Activated T-helper 1 cell treated with anti-CD3 and anti-CD28 coated beads, Interleukin-12 subunit alpha, Interleukin-12 subunit beta, Interleukin-2, Interleukin-4 antibody, amounts not matched to agents 30 ng/mL and 10 ng/mL and 1 ng/mL, durations not matched to agents 14 hours and 24 hours and 36 hours (primary cell): Measurements from ENCODE around the gene CMYA5. TPM values are rescaled to one million over a fixed set of nuclear protein-coding genes. Genes with fewer than 3 reads are reported as not detected.

Experiments used
- DNase-seq: peaks from one replicate; pipeline ENCODE4 v3.0.0; 2021; ENCODE audit warnings: low spot score
- H3K27ac Mint-ChIP-seq: one replicate; pipeline ENCODE4 v1.8.0; 2021; ENCODE audit warnings: mild to moderate bottlenecking, mixed read lengths
- H3K27me3 Mint-ChIP-seq: one replicate; pipeline ENCODE4 v1.8.0; 2022; ENCODE audit warnings: mild to moderate bottlenecking, moderate library complexity, mixed read lengths; ENCODE audit not compliant: insufficient read depth
- H3K36me3 Mint-ChIP-seq: one replicate; pipeline ENCODE4 v1.8.0; 2021; ENCODE audit warnings: low read depth, mixed read lengths
- H3K4me1 Mint-ChIP-seq: one replicate; pipeline ENCODE4 v1.8.0; 2021; ENCODE audit warnings: low read depth, mixed read lengths
- H3K4me3 Mint-ChIP-seq: one replicate; pipeline ENCODE4 v1.8.0; 2021; ENCODE audit warnings: mild to moderate bottlenecking, moderate library complexity, mixed read lengths
- H3K9me3 Mint-ChIP-seq: one replicate; pipeline ENCODE4 v1.8.0; 2021; ENCODE audit warnings: mixed read lengths
- intact Hi-C: fragments of 100-400 bp; cut with micrococcal nuclease; formaldehyde crosslinking; loops from one replicate; pipeline ENCODE4 v1.15.1; 2024
- total RNA-seq: library from RNA; stranded (reverse); gene quantifications from 2 replicates; pipeline ENCODE4 v1.2.3, GENCODE V29; 2022

CMYA5 gene
- total RNA-seq, 1 donor from 2014 or later: 0.10 TPM

GRCh38 chr5:79794347-79794746 lies 104.7 kb downstream of the CMYA5 start:
- no peak overlapping the region for H3K27ac Mint-ChIP-seq
- no peak overlapping the region for H3K4me3 Mint-ChIP-seq
- H3K36me3 Mint-ChIP-seq: peaks cover 2% of the 10 kb centered on the region
- no peaks in the 10 kb centered on the region for H3K4me1 Mint-ChIP-seq
- H3K27me3 Mint-ChIP-seq: peaks cover 3% of the 10 kb centered on the region
- intact Hi-C loops: no loop called here
- H3K9me3 Mint-ChIP-seq: no peaks in the 10 kb centered on the region
- DNase-seq: no peak

- Mint-ChIP-seq H3K4me3 (no peak overlapping the region), H3K9me3 (no peaks in the 10 kb centered on the region), H3K4me1 (peaks cover under 1% of the 10 kb centered on the region), H3K36me3 (peaks cover 2% of the 10 kb centered on the region), H3K27ac (no peak overlapping the region), H3K27me3 (peaks cover 3% of the 10 kb centered on the region)
- intact Hi-C loops: no loop called here
- DNase-seq: no peak
Measured at GRCh38 chr5:79795764-79796398, 106.2 kb downstream of the CMYA5 start.

DNA sequence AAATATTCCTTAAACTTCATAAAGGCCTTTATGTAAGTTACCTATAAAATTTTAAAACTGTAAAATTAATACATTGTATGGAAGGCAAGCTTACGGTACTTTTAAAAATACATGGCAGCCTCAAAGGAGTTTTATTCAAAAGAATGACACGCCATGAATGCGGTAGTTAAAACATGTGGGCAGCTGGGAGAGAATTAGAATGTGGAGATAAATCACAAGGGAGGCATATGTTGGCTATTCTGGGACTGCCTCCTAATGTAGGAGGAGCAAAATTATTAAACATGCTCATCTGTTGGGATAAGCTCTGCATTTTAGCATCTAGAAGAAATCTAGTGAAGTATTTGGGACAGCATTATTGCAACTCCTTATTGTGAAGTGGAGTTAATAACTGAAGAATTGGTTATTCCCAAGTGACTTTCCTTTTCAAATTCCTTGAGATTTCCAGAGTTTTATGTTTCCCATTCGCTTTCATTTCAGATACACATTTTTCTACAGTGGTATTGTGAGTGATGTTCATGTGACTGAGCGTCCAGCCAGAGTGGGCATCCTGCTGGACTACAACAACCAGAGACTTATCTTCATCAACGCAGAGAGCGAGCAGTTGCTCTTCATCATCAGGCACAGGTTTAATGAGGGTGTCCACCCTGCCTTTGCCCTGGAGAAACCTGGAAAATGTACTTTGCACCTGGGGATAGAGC lies 109.4 kb downstream of the CMYA5 start:
- intact Hi-C loops: no loop called here
- DNase-seq: no peak
- H3K4me1 Mint-ChIP-seq: peaks cover 18% of the 10 kb centered on the region
- H3K4me3 Mint-ChIP-seq: no peak overlapping the region
- H3K27ac Mint-ChIP-seq: no peak overlapping the region
- H3K27me3 Mint-ChIP-seq: no peaks in the 10 kb centered on the region
- H3K9me3 Mint-ChIP-seq: no peaks in the 10 kb centered on the region
- H3K36me3 Mint-ChIP-seq: peaks cover 9% of the 10 kb centered on the region

DNA sequence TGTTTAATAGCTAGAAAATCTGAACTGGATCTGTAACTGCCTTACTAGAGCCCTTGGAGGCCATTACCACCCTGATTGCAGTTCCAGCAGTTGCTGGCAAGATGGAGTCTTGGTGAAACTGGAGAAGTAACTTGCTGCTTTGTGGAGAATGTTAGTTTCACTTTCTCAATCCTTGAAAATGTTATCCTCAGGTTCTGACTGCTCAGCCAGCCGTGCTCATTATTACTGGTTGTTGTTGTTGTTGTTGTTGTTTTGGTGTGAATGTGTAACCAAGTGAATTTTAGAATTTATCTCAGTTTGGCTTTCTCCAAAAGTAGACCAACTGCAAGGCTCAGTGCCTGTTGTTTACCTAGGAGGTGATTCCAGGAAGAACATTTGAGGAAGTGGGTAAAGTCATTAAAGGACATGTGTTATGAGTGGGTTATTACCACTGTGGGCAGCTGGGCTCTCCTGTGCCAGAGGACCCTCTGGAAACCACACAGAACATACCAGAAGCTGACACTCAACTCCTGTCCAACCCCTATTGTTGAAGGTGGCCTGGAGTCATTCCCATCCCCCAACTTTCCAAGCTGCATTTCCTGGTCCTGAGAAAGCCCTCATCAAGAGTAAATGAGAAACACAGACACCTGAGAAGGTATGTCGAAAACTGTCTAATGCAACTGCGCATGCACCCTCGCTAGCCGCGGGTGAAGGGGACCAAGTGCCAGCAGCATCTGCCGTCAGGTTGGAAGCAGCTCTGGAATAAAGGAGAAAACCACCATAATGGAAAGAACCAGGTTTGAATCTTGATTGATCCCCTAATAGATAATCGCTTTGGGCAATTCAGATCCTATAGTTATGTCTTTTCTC lies 111.6 kb downstream of the CMYA5 start:
- intact Hi-C loops: loop anchor here (5.0 kb wide), 1 partner anchor 46 kb away; no protein-coding TSS in a partner anchor
- H3K4me1 Mint-ChIP-seq: peaks cover 19% of the 10 kb centered on the region
- no peaks in the 10 kb centered on the region for H3K9me3 Mint-ChIP-seq
- H3K4me3 Mint-ChIP-seq: no peak overlapping the region
- DNase-seq: no peak
- H3K27me3 Mint-ChIP-seq: no peaks in the 10 kb centered on the region
- H3K36me3 Mint-ChIP-seq: peaks cover 9% of the 10 kb centered on the region
- peak overlapping the region; percentile 42 for H3K27ac Mint-ChIP-seq

DNA sequence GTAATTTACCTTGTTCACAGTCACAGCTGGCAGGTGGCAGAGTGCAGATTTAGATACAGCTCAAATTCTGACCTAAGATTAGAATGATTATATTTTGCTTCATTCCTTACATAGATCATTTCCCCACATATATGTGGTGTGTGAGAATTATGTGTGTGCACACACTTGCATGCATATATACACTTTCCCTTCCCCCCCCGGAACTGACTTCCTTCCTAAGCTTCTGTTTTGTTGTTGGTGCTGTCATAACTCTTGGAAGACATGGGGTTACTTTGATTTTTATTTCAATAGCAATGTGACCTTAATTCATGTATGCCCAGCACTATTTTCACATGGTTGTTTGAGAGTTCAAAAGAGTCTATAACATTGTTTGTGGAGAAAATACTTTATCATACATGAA lies 112.8 kb downstream of the CMYA5 start:
- Mint-ChIP-seq H3K27me3 (no peaks in the 10 kb centered on the region), H3K27ac (peak overlapping the region; percentile 51), H3K9me3 (no peaks in the 10 kb centered on the region), H3K4me1 (peaks cover 28% of the 10 kb centered on the region), H3K4me3 (peak overlapping the region; percentile 51), H3K36me3 (peaks cover 6% of the 10 kb centered on the region)
- DNase-seq: peak; percentile 7
- intact Hi-C loops: loop anchor here (5.0 kb wide), 1 partner anchor 45 kb away; no protein-coding TSS in a partner anchor

DNA sequence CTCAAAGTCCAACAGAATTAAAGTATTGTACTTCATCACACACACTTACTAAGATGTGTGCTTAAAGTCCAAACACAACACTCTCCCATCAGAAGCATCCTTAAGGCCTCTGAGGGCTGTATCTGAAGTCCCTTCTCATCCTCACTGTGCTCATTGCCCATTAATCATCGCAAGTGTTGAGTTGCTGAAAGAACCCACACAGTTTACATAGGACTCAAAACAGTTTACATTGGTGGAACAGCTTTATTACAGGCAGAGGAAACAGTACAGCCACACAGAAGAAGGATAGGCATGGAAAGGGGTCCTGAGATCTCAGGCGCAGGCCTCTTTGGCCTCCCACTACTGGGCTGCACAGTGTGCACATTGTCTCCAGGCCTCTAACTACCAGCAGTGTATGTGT lies 113.4 kb downstream of the CMYA5 start:
- Mint-ChIP-seq H3K36me3 (peaks cover 6% of the 10 kb centered on the region), H3K27ac (no peak overlapping the region), H3K27me3 (no peaks in the 10 kb centered on the region), H3K9me3 (no peaks in the 10 kb centered on the region), H3K4me1 (peaks cover 28% of the 10 kb centered on the region), H3K4me3 (no peak overlapping the region)
- DNase-seq: no peak
- intact Hi-C loops: loop anchor here (5.0 kb wide), 1 partner anchor 44 kb away; no protein-coding TSS in a partner anchor

DNA sequence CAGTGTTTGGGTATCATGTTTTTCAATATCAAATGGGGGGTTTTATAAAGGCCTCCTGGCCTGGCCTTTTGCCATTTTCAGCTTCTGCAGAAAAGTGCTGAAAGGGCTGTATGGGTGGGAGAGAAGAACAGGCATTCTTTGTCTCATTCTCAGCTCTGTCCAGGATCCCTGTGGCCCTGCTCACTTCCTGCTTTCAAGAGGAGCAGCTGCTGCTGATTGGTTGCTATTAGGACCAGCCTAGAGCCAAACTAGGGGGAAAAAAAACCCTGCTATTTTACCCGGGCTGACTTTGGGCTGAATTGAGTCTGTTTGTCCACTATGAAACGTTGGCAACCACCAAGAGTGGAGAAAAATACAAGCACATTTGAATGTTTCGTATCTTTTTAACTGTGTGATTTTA lies 117.1 kb downstream of the CMYA5 start:
- intact Hi-C loops: no loop called here
- no peak overlapping the region for H3K4me3 Mint-ChIP-seq
- H3K36me3 Mint-ChIP-seq: peaks cover 4% of the 10 kb centered on the region

DNA sequence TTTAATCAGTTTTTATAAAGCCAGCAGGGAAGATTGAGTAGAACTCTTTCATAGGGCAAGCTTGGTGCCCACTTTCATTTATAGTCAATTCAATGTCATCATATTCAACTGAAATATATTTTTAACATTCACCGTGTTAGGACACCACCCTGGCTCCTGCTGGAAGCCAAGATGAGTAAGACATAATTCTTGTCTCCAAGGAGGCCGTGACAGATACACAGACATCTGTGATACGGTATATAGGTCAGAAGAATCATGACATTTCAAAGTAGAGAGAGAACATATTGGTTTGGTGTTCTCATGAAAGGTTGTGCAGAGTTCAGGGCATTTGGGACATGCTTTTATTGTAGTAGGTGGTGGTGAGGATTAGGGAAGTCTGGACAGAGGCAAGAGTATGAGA lies 120.1 kb downstream of the CMYA5 start:
- DNase-seq: no peak
- intact Hi-C loops: no loop called here
- peaks cover 2% of the 10 kb centered on the region for H3K27me3 Mint-ChIP-seq
- H3K36me3 Mint-ChIP-seq: no peaks in the 10 kb centered on the region
- H3K4me3 Mint-ChIP-seq: no peak overlapping the region
- no peak overlapping the region for H3K27ac Mint-ChIP-seq
- peaks cover 9% of the 10 kb centered on the region for H3K4me1 Mint-ChIP-seq
- H3K9me3 Mint-ChIP-seq: no peaks in the 10 kb centered on the region

More for the DNA sequence above, 117.1 kb downstream of the CMYA5 start:
- Mint-ChIP-seq H3K9me3 (no peaks in the 10 kb centered on the region), H3K27ac (no peak overlapping the region), H3K27me3 (no peaks in the 10 kb centered on the region), H3K4me1 (peaks cover 21% of the 10 kb centered on the region)
- DNase-seq: no peak

- no peaks in the 10 kb centered on the region for H3K9me3 Mint-ChIP-seq
- no peak for DNase-seq
- intact Hi-C loops: no loop called here
- H3K27me3 Mint-ChIP-seq: peaks cover 12% of the 10 kb centered on the region
- peaks cover 9% of the 10 kb centered on the region for H3K4me1 Mint-ChIP-seq
- H3K27ac Mint-ChIP-seq: no peak overlapping the region
- no peak overlapping the region for H3K4me3 Mint-ChIP-seq
- H3K36me3 Mint-ChIP-seq: no peaks in the 10 kb centered on the region
Measured at GRCh38 chr5:79811081-79811480, 121.4 kb downstream of the CMYA5 start.

- H3K27me3 Mint-ChIP-seq: peaks cover 16% of the 10 kb centered on the region
Measured at GRCh38 chr5:79811904-79812303, 122.3 kb downstream of the CMYA5 start.

DNA sequence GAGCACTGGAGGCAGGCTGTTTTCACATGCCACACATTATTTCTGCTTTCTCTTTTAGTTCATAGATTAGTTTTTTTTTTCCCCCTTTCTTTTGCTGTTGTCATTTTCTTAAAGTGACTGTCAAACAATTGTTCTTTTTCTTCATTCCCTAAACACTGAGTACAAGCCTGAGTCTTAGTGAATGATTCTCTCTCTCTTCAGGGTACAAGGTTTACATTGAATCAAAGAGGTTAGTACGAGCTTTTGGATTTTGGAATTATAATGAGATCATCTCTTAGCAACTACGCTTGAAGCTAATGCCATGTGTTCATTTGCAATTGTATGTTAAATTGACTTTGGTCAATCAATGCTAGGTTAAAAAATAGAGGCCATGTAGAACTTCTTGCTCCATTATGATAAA lies 125.1 kb downstream of the CMYA5 start:
- Mint-ChIP-seq H3K4me3 (no peak overlapping the region), H3K4me1 (no peaks in the 10 kb centered on the region), H3K27me3 (peaks cover 19% of the 10 kb centered on the region), H3K9me3 (peaks cover 11% of the 10 kb centered on the region), H3K27ac (no peak overlapping the region), H3K36me3 (no peaks in the 10 kb centered on the region)
- DNase-seq: no peak
- intact Hi-C loops: no loop called here

More at GRCh38 chr5:79811904-79812303, 122.3 kb downstream of the CMYA5 start:
- intact Hi-C loops: no loop called here
- no peak overlapping the region for H3K4me3 Mint-ChIP-seq
- no peaks in the 10 kb centered on the region for H3K36me3 Mint-ChIP-seq
- no peak for DNase-seq
- no peaks in the 10 kb centered on the region for H3K9me3 Mint-ChIP-seq
- peaks cover 2% of the 10 kb centered on the region for H3K4me1 Mint-ChIP-seq
- H3K27ac Mint-ChIP-seq: no peak overlapping the region

- DNase-seq: no peak
- Mint-ChIP-seq H3K4me1 (no peaks in the 10 kb centered on the region), H3K27ac (no peak overlapping the region), H3K9me3 (peaks cover 17% of the 10 kb centered on the region), H3K36me3 (no peaks in the 10 kb centered on the region), H3K27me3 (peaks cover 19% of the 10 kb centered on the region), H3K4me3 (no peak overlapping the region)
- intact Hi-C loops: no loop called here
Measured at GRCh38 chr5:79816014-79816413, 126.4 kb downstream of the CMYA5 start.

DNA sequence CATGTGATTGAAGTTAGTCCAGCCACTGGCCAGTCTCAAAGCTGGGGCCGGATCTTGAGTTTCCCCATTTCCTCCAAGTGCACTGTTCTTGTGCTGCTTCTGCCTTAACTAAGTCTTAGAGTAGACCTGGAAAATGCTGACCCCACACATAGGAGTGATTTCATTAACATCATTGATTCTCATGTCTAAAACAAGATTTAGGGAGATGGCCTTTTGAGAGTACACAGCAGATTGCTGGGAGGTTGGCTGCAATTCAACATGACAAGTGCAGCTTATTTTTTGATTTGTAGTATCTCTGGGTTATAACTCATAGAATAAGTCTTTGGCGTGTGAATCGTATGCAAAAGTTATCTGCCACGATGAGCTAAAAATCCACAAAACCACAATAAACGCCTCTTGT lies 131.0 kb downstream of the CMYA5 start:
- Mint-ChIP-seq H3K4me3 (no peak overlapping the region), H3K27me3 (peaks cover 16% of the 10 kb centered on the region), H3K9me3 (peaks cover 17% of the 10 kb centered on the region), H3K4me1 (no peaks in the 10 kb centered on the region), H3K27ac (no peak overlapping the region), H3K36me3 (no peaks in the 10 kb centered on the region)
- DNase-seq: no peak
- intact Hi-C loops: no loop called here
